GM19397 (cell line): ENCODE measurements around the gene SLC44A3.
"Not testable (repeated sequence)": the region's sequence is repeated elsewhere in the genome, so short reads cannot be mapped to it uniquely, and the experiment has no call there.

ENCODE experiments used
- ATAC-seq: cut with Tn5 transposase; IDR thresholded peaks from one replicate; pipeline ENCODE4 v1.9.1; 2021; ENCODE audit warnings: mild to moderate bottlenecking, moderate library complexity; ENCODE audit not compliant: unreplicated experiment

Gene SLC44A3

GRCh38 chr1:94928293-94928939, 108.3 kb downstream of the SLC44A3 start:
- ATAC-seq = no peak

GRCh38 chr1:94929351-94930217, 109.4 kb downstream of the SLC44A3 start:
- ATAC-seq = no peak

- ATAC-seq = no peak
Observed at GRCh38 chr1:94931254-94931841, 111.2 kb downstream of the SLC44A3 start.

- no peak for ATAC-seq
Observed at GRCh38 chr1:94934551-94934950, 114.4 kb downstream of the SLC44A3 start.

- no peak for ATAC-seq
Observed at GRCh38 chr1:94935034-94935433, 114.9 kb downstream of the SLC44A3 start.

GRCh38 chr1:94935476-94935875, 115.3 kb downstream of the SLC44A3 start:
- ATAC-seq = no peak

GRCh38 chr1:94936861-94937620, 116.9 kb downstream of the SLC44A3 start:
- ATAC-seq = no peak

GRCh38 chr1:94937820-94938219, 117.7 kb downstream of the SLC44A3 start:
- ATAC-seq = no peak

- no peak for ATAC-seq
Observed at GRCh38 chr1:94940738-94941137, 120.6 kb downstream of the SLC44A3 start.

GRCh38 chr1:94941480-94941879, 121.3 kb downstream of the SLC44A3 start:
- ATAC-seq = not testable (repeated sequence)

GRCh38 chr1:94942171-94943128, 122.3 kb downstream of the SLC44A3 start:
- ATAC-seq = no peak
